BJ (cell line): Measurements from ENCODE around the gene CTIF. TPM values are rescaled to one million over a fixed set of nuclear protein-coding genes. Genes with fewer than 3 reads are reported as not detected.
"Not testable (repeated sequence)": the region's sequence is repeated elsewhere in the genome, so short reads cannot be mapped to it uniquely, and the experiment has no call there.

Source experiments
- CTCF ChIA-PET: fragments of 350-600 bp; formaldehyde crosslinking; extraction: SDS; loops from one replicate; lab custom pipeline; 2021; ENCODE audit warnings: antibody characterized with exemption, inconsistent platforms; lab: Yijun Ruan, JAX
- POLR2A ChIA-PET: fragments of 300-600 bp; sonication (Branson Sonifier 250); formaldehyde crosslinking; extraction: SDS; loops from one replicate; lab custom pipeline; 2021; ENCODE audit warnings: antibody characterized with exemption; lab: Charles Lee
- DNase-seq: peaks from one replicate; pipeline ENCODE4 v3.0.0-alpha.2; 2011; ENCODE audit warnings: low read depth
- H3K27me3 ChIP-seq: 2 replicates; pipeline ENCODE4 v1.6.0; 2011; ENCODE audit warnings: low read length; ENCODE audit not compliant: control insufficient read depth, insufficient read depth
- H3K36me3 ChIP-seq: 2 replicates; pipeline ENCODE4 v1.5.1; 2011; ENCODE audit warnings: low read length; ENCODE audit not compliant: control insufficient read depth, insufficient read depth
- H3K4me3 ChIP-seq: 2 replicates; pipeline ENCODE4 v1.5.1; 2011; ENCODE audit warnings: low read depth, mild to moderate bottlenecking, control low read depth, low read length
- polyA plus RNA-seq: library from polyadenylated mRNA; depleted of rRNA; stranded (reverse); fragments of >200 nt; gene quantifications from 2 replicates; pipeline ENCODE4 v1.2.3, GENCODE V29; 2011
- TF ChIP-seq, protein P1 (sequence below): IDR thresholded peaks from 2 replicates; pipeline ENCODE4 v1.5.1; 2011; ENCODE audit warnings: low read depth, mild to moderate bottlenecking, control low read depth, inconsistent platforms, low read length, moderate library complexity; ENCODE audit not compliant: insufficient read depth

CTIF gene
- polyA plus RNA-seq, 1 experiment: 105 TPM

- Histone ChIP-seq H3K36me3 (peaks cover 3% of the 10 kb centered on the region), H3K4me3 (no peak overlapping the region), H3K27me3 (no peaks in the 10 kb centered on the region)
- TF ChIP-seq, protein P1, sequence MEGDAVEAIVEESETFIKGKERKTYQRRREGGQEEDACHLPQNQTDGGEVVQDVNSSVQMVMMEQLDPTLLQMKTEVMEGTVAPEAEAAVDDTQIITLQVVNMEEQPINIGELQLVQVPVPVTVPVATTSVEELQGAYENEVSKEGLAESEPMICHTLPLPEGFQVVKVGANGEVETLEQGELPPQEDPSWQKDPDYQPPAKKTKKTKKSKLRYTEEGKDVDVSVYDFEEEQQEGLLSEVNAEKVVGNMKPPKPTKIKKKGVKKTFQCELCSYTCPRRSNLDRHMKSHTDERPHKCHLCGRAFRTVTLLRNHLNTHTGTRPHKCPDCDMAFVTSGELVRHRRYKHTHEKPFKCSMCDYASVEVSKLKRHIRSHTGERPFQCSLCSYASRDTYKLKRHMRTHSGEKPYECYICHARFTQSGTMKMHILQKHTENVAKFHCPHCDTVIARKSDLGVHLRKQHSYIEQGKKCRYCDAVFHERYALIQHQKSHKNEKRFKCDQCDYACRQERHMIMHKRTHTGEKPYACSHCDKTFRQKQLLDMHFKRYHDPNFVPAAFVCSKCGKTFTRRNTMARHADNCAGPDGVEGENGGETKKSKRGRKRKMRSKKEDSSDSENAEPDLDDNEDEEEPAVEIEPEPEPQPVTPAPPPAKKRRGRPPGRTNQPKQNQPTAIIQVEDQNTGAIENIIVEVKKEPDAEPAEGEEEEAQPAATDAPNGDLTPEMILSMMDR: no peak
- POLR2A ChIA-PET: no interaction called here
- CTCF ChIA-PET: interaction anchor here (2.0 kb wide), 1 partner anchor 9 kb away, joined by 6 read pairs; no protein-coding TSS in a partner anchor
- no peak for DNase-seq
Measured at GRCh38 chr18:48649231-48649630, 110.4 kb downstream of the CTIF start.

- H3K27me3 ChIP-seq, H3K4me3 ChIP-seq, H3K36me3 ChIP-seq, POLR2A ChIA-PET, DNase-seq, CTCF ChIA-PET: not testable (repeated sequence)
Measured at GRCh38 chr18:48654591-48654990, 115.8 kb downstream of the CTIF start.

DNA sequence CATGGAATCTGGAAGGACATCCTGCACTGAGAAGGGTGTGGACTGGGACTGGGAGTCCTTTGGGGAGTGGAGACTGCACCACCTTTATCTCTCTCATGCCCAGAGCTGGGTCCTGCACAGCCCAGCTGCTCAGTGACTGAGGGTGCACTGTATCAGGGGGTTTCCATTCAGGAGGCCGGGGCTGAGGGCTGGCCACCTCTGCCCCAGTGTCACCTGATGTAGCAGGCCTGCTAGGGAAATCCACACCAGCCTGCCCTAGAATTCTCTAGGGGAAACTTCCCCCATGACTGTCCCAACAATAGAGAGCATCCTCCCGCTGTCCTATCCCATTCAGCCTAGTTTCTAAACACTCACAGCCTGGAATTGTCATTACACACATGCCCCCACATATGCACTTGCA lies 116.7 kb downstream of the CTIF start:
- ChIA-PET CTCF (no interaction called here), POLR2A (interaction anchor here (0.5 to 1.2 kb wide), 3 partner anchors 10 to 35 kb away, joined by 3 to 6 read pairs (median 3); no protein-coding TSS in a partner anchor)
- TF ChIP-seq, protein P1: no peak
- H3K27me3 ChIP-seq: no peaks in the 10 kb centered on the region
- 0 out of 2 replicates have a peak, but pooled peaks cover under 1% of the 10 kb centered on the region for H3K36me3 ChIP-seq
- DNase-seq: no peak
- H3K4me3 ChIP-seq: no peak overlapping the region

DNA sequence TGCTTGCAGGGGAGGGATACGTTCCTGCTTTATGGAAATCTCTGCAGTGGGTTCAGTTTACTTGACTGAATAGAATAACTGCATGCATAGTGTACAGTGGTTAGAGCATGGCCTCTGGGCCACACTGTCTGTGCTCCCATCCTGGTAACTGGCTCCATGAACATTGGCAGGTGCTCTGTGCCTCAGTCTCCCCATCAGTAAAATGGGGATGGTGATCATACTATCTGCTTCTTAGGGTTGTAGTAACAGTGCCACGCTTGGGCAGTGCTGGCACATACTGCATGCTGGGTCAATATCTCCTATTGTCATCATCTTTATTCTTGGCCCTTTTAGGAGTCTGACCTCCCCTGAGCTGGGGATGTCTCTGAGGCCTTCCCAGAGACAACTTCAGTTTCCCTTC lies 117.3 kb downstream of the CTIF start:
- ChIA-PET CTCF (interaction anchor here (0.6 to 1.3 kb wide), 3 partner anchors 16 to 1618 kb away, joined by 3 to 4 read pairs (median 3); no protein-coding TSS in a partner anchor), POLR2A (interaction anchor here (1.2 kb wide), 1 partner anchor 12 kb away, joined by 3 read pairs; no protein-coding TSS in a partner anchor)
- no peak for DNase-seq
- TF ChIP-seq, protein P1: no peak
- H3K36me3 ChIP-seq: peaks cover 2% of the 10 kb centered on the region; the same call in 1 of the 2 replicates
- H3K27me3 ChIP-seq: no peaks in the 10 kb centered on the region
- no peak overlapping the region for H3K4me3 ChIP-seq

GRCh38 chr18:48656582-48656981 lies 117.8 kb downstream of the CTIF start:
- ChIA-PET POLR2A (interaction anchor here (1.2 kb wide), 1 partner anchor 13 kb away, joined by 3 read pairs; no protein-coding TSS in a partner anchor), CTCF (interaction anchor here (0.6 to 1.3 kb wide), 5 partner anchors 16 to 1618 kb away, joined by 3 to 4 read pairs (median 3); no protein-coding TSS in a partner anchor)
- H3K27me3 ChIP-seq: no peaks in the 10 kb centered on the region
- no peak overlapping the region for H3K4me3 ChIP-seq
- peaks cover 2% of the 10 kb centered on the region; the same call in 1 of the 2 replicates for H3K36me3 ChIP-seq
- TF ChIP-seq, protein P1: no peak
- no peak for DNase-seq
